Body of pancreas (tissue), 4 donors: ENCODE data around the gene FARS2. TPM values are rescaled to one million over a fixed set of nuclear protein-coding genes. Genes with fewer than 3 reads are reported as not detected.

Source experiments
- ATAC-seq: fragments of 150-250 bp; one replicate; pipeline ENCODE4 v1.9.1; 2016
- DNase-seq, 4 donors: peaks; one replicate each; pipeline ENCODE4 v3.0.0-alpha.2; 2019
- H3K27ac ChIP-seq, 4 donors: fragments of 200-600 bp; sonication (generic); 1 replicate in 3 of 4; 2 replicates in 1 of 4; pipeline versions ENCODE4 v1.5.1 to v1.6.1; 2016 to 2019; ENCODE audit warnings: mild to moderate bottlenecking in 1 of 4, mixed read lengths in 1 of 4, moderate library complexity in 1 of 4
- H3K27me3 ChIP-seq, 2 donors: fragments of 200-600 bp; sonication (generic); one replicate each; pipeline ENCODE4 v1.6.0; 2016; ENCODE audit warnings: mild to moderate bottlenecking in 1 of 2
- H3K36me3 ChIP-seq, 2 donors: fragments of 200-600 bp; sonication (generic); replicated peaks in 1 of 2; 2 replicates each; pipeline ENCODE4 v1.5.1; 2016; ENCODE audit warnings: low read depth in 2 of 2; ENCODE audit not compliant: insufficient read depth in 1 of 2
- H3K4me1 ChIP-seq: fragments of 200-600 bp; sonication (generic); one replicate; pipeline ENCODE4 v1.6.0; 2016
- H3K4me3 ChIP-seq, 2 donors: fragments of 200-600 bp; sonication (generic); 1 replicate in 1 of 2; 2 replicates in 1 of 2; pipeline ENCODE4 v1.5.1; 2016 to 2019
- H3K9me3 ChIP-seq, 3 donors: fragments of 200-600 bp; sonication (generic); 1 replicate in 2 of 3; 2 replicates in 1 of 3; pipeline ENCODE4 v1.5.1; 2016
- POLR2A ChIP-seq, 3 donors: fragments of 450-650 bp; IDR thresholded peaks; one replicate each; pipeline ENCODE4 v1.6.1; 2016; ENCODE audit warnings: antibody characterized with exemption in 3 of 3, mild to moderate bottlenecking in 2 of 3
- WGBS, 2 donors: methylation state at CpG; one replicate each; pipeline ENCODE4 v1.1.5; 2017; 5-methylcytosine and 5-hydroxymethylcytosine counted together
- intact Hi-C: fragments of 100-400 bp; cut with DNase I; formaldehyde crosslinking; loops from one replicate; pipeline ENCODE4 v1.15.1; 2023
- total RNA-seq, 2 donors: library from RNA; depleted of rRNA; stranded (reverse); fragments of >200 nt; gene quantifications; one replicate each; pipeline ENCODE4 v1.1.0, GENCODE V29; 2016
- TF ChIP-seq, protein P1 (sequence below), 7 experiments: fragments of 450-650 bp in 4 of 7; fragments of 200-600 bp in 3 of 7; sonication (generic) in 3 of 7; IDR thresholded peaks; one replicate each; pipeline ENCODE4 v1.5.1; 2016 to 2019; ENCODE audit warnings: antibody characterized with exemption in 7 of 7

FARS2 gene
- total RNA-seq, 2 donors from 2014 or later = 6.5 to 9.6 TPM

DNA sequence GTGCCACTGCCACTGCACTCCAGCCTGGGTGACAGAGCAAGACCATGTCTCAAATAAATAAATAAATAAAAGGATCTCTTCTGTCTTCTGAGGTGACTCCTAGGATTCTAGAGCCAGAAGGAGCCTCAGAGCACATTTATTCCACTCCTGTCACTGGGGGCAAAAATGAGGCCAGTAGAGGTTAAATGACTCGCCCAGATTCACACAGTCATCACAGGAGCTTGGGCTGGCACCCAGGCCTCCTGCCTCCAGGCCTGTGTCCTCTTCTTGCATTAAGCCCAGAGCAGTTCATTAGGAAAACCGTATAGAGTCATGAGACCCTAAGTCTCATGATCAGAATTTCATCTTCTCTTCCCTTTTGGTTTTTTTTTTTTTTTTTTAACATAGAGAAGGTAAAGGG, 502.1 kb downstream of the FARS2 start:
- intact Hi-C loops = no loop called here
- Histone ChIP-seq H3K9me3 (peaks cover 0 to under 1% (median 0%) of the 10 kb centered on the region in 3 donors), H3K4me3 (no peak overlapping the region), H3K27me3 (no peaks in the 10 kb centered on the region), H3K4me1 (no peaks in the 10 kb centered on the region), H3K27ac (no peak overlapping the region), H3K36me3 (no peaks in the 10 kb centered on the region)
- DNase-seq (no peak), ATAC-seq (no peak)
- WGBS, 2 donors = 82 to 86% methylated on average over 2 of the region's 2 CpGs
- TF ChIP-seq, protein P1, sequence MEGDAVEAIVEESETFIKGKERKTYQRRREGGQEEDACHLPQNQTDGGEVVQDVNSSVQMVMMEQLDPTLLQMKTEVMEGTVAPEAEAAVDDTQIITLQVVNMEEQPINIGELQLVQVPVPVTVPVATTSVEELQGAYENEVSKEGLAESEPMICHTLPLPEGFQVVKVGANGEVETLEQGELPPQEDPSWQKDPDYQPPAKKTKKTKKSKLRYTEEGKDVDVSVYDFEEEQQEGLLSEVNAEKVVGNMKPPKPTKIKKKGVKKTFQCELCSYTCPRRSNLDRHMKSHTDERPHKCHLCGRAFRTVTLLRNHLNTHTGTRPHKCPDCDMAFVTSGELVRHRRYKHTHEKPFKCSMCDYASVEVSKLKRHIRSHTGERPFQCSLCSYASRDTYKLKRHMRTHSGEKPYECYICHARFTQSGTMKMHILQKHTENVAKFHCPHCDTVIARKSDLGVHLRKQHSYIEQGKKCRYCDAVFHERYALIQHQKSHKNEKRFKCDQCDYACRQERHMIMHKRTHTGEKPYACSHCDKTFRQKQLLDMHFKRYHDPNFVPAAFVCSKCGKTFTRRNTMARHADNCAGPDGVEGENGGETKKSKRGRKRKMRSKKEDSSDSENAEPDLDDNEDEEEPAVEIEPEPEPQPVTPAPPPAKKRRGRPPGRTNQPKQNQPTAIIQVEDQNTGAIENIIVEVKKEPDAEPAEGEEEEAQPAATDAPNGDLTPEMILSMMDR (IDR thresholded peaks at IDR 0.05) = no peak
- no peak for TF ChIP-seq POLR2A (IDR thresholded peaks at IDR 0.05)

DNA sequence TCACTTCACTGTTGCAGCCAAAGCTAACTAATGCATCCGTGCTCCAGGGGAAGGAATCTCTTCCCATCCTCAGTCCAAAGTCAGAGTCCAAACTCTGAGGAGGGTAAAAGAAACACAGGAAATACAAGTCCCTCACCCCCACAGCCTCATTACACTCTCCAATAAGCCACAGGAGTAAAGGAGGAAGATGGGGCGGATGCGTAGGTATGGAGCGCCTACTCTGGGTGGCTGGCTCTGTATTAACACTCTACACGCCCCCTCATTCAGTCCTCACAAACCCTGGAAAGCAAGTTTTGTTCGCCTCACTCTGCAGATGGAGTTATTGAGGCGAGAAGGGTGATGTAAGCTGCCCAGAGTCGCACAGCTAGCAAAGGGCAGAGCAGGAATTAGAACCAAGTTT, 502.6 kb downstream of the FARS2 start:
- Histone ChIP-seq H3K9me3 (peaks cover 0 to 5% (median 0%) of the 10 kb centered on the region in 3 donors), H3K4me1 (no peaks in the 10 kb centered on the region), H3K4me3 (no peak overlapping the region), H3K27me3 (no peaks in the 10 kb centered on the region), H3K36me3 (no peaks in the 10 kb centered on the region), H3K27ac (no peak overlapping the region)
- DNase-seq = no peak
- no peak for ATAC-seq
- intact Hi-C loops = no loop called here
- 92 to 95% methylated on average over 8 of the region's 8 CpGs for WGBS, 2 donors
- TF ChIP-seq, protein P1 (IDR thresholded peaks at IDR 0.05) = no peak
- no peak for TF ChIP-seq POLR2A (IDR thresholded peaks at IDR 0.05)

DNA sequence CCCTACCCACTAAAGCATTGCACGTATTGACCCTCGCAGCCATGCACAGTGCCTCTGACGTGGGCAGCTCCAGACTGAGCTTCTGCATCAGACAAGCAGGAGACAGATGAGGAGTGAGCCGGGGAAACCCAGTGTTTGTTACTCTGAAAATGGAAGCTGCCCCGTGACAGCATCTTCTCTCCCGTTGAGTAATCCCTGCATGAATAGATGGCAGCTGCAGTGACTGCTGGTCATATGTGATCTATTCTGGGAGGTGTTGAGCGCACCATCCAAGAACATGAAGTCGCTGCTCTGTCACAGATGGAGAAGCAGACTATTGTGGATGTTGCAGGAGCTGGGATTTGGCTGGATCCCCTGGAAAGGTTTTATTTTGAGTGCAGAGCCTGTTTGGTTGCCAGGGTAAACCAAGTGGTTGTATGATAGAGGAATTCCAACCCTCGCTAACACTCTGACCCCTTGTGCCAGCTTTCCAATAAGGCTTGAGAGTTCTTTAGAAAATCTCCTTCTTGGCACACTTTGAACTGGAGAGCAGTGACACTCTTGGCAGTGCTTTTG, 503.2 kb downstream of the FARS2 start:
- Histone ChIP-seq H3K27me3 (no peaks in the 10 kb centered on the region), H3K4me3 (no peak overlapping the region), H3K9me3 (peaks cover 0 to 8% (median 0%) of the 10 kb centered on the region in 3 donors), H3K27ac (no peak overlapping the region), H3K36me3 (no peaks in the 10 kb centered on the region), H3K4me1 (no peaks in the 10 kb centered on the region)
- 82 to 85% methylated on average over 9 of the region's 9 CpGs for WGBS, 2 donors
- TF ChIP-seq, protein P1 (IDR thresholded peaks at IDR 0.05) = no peak
- no peak for TF ChIP-seq POLR2A (IDR thresholded peaks at IDR 0.05)
- no peak for DNase-seq
- no peak for ATAC-seq
- intact Hi-C loops = no loop called here

DNA sequence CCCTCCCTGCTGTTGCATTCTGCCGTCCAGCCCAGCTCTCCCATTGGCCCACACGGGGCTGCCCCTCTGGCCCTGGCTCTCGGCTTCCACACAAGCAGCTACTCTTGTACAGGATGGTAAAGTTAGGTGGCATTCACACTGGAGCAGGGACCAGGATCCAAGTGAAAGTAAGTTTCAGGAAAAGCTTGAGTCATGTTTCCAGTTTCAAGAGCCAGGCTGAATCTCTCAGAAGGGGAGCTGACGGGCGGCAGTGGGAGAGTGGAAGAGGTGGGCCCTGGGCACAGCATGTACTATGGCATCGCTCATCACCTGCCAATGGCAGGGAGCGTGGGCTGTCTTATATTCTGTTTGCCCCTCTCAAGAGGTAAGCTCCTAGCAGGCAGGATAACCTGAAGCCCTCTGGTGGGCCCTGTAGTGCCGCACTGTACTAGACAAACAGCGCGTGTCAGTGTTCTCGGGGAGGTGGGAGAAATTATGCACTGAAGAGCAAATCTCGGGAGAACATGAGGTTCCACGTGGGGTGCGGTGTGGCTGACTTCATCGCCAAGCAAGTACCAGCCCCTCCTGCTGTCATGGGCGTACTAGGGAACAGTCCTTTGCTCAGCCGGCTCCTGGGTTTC, 503.9 kb downstream of the FARS2 start:
- DNase-seq (no peak), ATAC-seq (no peak)
- Histone ChIP-seq H3K9me3 (peaks cover 0 to 8% (median 0%) of the 10 kb centered on the region in 3 donors), H3K27ac (no peak overlapping the region), H3K4me1 (no peaks in the 10 kb centered on the region), H3K36me3 (no peaks in the 10 kb centered on the region), H3K27me3 (no peaks in the 10 kb centered on the region), H3K4me3 (no peak overlapping the region)
- intact Hi-C loops = no loop called here
- 89 to 93% methylated on average over 17 of the region's 17 CpGs for WGBS, 2 donors
- TF ChIP-seq, protein P1 (IDR thresholded peaks at IDR 0.05) = no peak
- no peak for TF ChIP-seq POLR2A (IDR thresholded peaks at IDR 0.05)

DNA sequence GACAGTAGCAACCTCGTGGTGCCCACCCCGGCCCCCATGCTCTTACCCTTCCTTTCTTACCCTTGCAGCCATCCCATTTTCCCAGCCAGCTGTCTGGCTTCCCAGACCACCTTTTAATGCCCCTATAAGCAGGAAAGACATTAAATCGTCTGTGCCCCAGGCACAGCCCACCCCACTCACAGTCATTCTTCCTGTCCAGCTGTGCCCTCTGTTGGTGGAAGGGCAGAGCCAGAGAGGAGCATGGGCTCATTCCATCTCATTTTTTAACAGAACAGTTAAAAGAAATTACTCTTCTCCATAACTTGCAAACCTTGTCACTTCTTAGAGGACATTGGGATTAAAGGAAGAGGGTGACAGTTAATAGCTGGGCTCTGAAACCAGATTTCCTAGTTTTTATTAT, 504.9 kb downstream of the FARS2 start:
- intact Hi-C loops = no loop called here

More for the DNA sequence above, 504.9 kb downstream of the FARS2 start:
- no peak for DNase-seq
- H3K4me1 ChIP-seq = no peaks in the 10 kb centered on the region
- no peaks in the 10 kb centered on the region for H3K27me3 ChIP-seq
- H3K4me3 ChIP-seq = no peak overlapping the region
- TF ChIP-seq, protein P1 (IDR thresholded peaks at IDR 0.05) = no peak
- TF ChIP-seq POLR2A (IDR thresholded peaks at IDR 0.05) = no peak
- no peaks in the 10 kb centered on the region for H3K36me3 ChIP-seq
- 53 to 72% methylated on average over 3 of the region's 3 CpGs for WGBS, 2 donors
- peaks cover 0 to 8% (median 0%) of the 10 kb centered on the region in 3 donors for H3K9me3 ChIP-seq
- ATAC-seq = no peak
- H3K27ac ChIP-seq = no peak overlapping the region
